ENCODE data around the gene NMNAT2.

- TF ChIP-seq ZSCAN30 (CRISPR knock-in tag; IDR thresholded peaks at IDR 0.05) (no peak), SAFB2 (CRISPR knock-in tag; IDR thresholded peaks at IDR 0.05; ENCODE audit: borderline replicate concordance, low read depth) (no peak), NR3C1 (CRISPR knock-in tag; IDR thresholded peaks at IDR 0.05) (no peak), MATR3 (CRISPR knock-in tag; IDR thresholded peaks at IDR 0.05) (no peak), CHD4 (IDR thresholded peaks at IDR 0.05; ENCODE audit: borderline replicate concordance, low read length) (no peak), CTCF (CRISPR knock-in tag; IDR thresholded peaks at IDR 0.05) (no peak), PBX3 (CRISPR knock-in tag; IDR thresholded peaks at IDR 0.05; ENCODE audit: borderline replicate concordance) (no peak), ELF4 (CRISPR knock-in tag; IDR thresholded peaks at IDR 0.05; ENCODE audit: borderline replicate concordance) (no peak), ZNF350 (CRISPR knock-in tag; IDR thresholded peaks at IDR 0.05; ENCODE audit: borderline replicate concordance, low read depth) (no peak)
These were observed 170.2 kb downstream of the NMNAT2 start for GRCh38 chr1:183247931-183248330.

Data from HepG2 (cell line).